ENCODE results near the gene DPYSL5.

The DPYSL5 gene

GRCh38 chr2:26850505-26850904 lies 2.6 kb downstream of the DPYSL5 start:
- TF ChIP-seq ZNF274 (IDR thresholded peaks at IDR 0.05; ENCODE audit: low read depth, low read length), result no peak
- no peak overlapping the region for H3K4me3 ChIP-seq (ENCODE audit: low read length)

- TF ChIP-seq ZNF274 (IDR thresholded peaks at IDR 0.05; ENCODE audit: low read depth, low read length), result no peak
- no peak overlapping the region for H3K4me3 ChIP-seq (ENCODE audit: low read length)
Observed at GRCh38 chr2:26852405-26853306, 4.7 kb downstream of the DPYSL5 start.

- TF ChIP-seq ZNF274 (IDR thresholded peaks at IDR 0.05; ENCODE audit: low read depth, low read length), result no peak
- no peak overlapping the region for H3K4me3 ChIP-seq (ENCODE audit: low read length)
Observed at GRCh38 chr2:26853751-26854150, 5.8 kb downstream of the DPYSL5 start.

DNA sequence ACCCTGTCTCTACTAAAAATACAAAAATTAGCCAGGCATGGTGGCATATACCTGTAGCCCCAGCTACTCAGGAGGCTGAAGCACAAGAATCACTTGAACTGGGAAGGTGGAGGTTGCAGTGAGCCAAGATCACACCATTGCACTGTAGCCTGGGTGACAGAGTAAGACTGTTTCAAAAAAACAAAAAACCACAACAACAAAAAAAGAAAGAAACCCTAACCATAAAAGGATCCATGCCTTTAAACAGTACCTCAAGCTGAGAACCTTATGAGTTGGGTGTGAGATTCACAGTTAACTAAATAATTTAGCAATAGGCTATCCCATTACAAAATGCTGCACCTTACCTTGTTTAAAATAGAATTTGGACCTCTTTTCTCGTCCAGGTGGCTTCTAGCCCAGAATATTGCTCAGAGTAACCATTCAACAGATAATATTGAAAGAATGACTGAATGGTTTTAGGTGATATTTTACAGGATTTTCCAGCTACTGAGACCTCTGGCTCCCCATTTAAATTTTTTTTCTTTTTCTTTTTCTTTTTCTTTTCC lies 6.4 kb downstream of the DPYSL5 start:
- TF ChIP-seq ZNF274 (IDR thresholded peaks at IDR 0.05; ENCODE audit: low read depth, low read length), result no peak
- H3K4me3 ChIP-seq (ENCODE audit: low read length), result no peak overlapping the region

- H3K4me3 ChIP-seq (ENCODE audit: low read length), result no peak overlapping the region
- no peak for TF ChIP-seq ZNF274 (IDR thresholded peaks at IDR 0.05; ENCODE audit: low read depth, low read length)
Observed at GRCh38 chr2:26855466-26855865, 7.5 kb downstream of the DPYSL5 start.

DNA sequence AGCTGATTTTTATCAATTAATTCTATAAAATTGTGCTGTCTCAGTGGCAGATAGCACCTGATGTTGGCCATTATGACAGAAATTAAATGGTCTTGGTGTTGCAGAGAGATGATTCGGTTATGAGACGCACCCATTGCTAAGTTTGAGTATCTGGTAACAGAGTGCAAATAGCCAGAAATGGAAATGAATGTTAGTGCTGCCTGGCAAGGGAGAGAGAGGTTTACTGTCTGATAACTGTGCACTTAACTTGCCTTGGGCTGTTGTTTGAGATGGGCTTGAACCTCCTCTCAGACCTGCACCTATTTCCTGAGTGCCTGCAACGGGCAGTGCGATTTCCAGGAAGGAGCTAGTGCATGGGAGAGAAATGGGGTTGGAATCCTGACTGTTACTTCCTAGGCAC lies 11.7 kb downstream of the DPYSL5 start:
- no peak overlapping the region for H3K4me3 ChIP-seq (ENCODE audit: low read length)
- TF ChIP-seq ZNF274 (IDR thresholded peaks at IDR 0.05; ENCODE audit: low read depth, low read length), result no peak

GRCh38 chr2:26860211-26860850 lies 12.4 kb downstream of the DPYSL5 start:
- H3K4me3 ChIP-seq (ENCODE audit: low read length), result no peak overlapping the region
- TF ChIP-seq ZNF274 (IDR thresholded peaks at IDR 0.05; ENCODE audit: low read depth, low read length), result no peak

- no peak for TF ChIP-seq ZNF274 (IDR thresholded peaks at IDR 0.05; ENCODE audit: low read depth, low read length)
- H3K4me3 ChIP-seq (ENCODE audit: low read length), result no peak overlapping the region
Observed at GRCh38 chr2:26861610-26862224, 13.8 kb downstream of the DPYSL5 start.

DNA sequence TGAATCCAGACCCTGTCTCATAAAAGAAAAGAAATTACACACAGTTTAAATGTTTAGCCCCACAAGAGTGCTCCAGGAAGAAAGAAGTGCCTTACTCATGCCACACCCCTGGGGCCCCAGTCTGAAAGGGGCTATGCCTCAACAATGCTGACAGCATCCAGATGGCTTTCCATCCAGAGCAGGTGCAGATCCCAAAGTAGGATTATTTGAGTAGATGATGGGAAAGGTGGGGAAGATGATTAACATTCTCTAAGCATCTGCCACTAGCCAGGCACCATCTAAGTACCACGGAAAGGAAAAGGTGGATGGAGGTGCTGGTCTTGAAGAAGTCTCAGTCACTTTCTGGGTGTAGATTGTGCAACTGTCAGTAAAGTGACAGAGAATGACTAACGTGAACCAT lies 16.3 kb downstream of the DPYSL5 start:
- no peak overlapping the region for H3K4me3 ChIP-seq (ENCODE audit: low read length)
- no peak for TF ChIP-seq ZNF274 (IDR thresholded peaks at IDR 0.05; ENCODE audit: low read depth, low read length)

GRCh38 chr2:26864646-26865045 lies 16.7 kb downstream of the DPYSL5 start:
- no peak for TF ChIP-seq ZNF274 (IDR thresholded peaks at IDR 0.05; ENCODE audit: low read depth, low read length)
- no peak overlapping the region for H3K4me3 ChIP-seq (ENCODE audit: low read length)

- no peak for TF ChIP-seq ZNF274 (IDR thresholded peaks at IDR 0.05; ENCODE audit: low read depth, low read length)
- H3K4me3 ChIP-seq (ENCODE audit: low read length), result no peak overlapping the region
Observed at GRCh38 chr2:26870585-26871095, 22.7 kb downstream of the DPYSL5 start.

DNA sequence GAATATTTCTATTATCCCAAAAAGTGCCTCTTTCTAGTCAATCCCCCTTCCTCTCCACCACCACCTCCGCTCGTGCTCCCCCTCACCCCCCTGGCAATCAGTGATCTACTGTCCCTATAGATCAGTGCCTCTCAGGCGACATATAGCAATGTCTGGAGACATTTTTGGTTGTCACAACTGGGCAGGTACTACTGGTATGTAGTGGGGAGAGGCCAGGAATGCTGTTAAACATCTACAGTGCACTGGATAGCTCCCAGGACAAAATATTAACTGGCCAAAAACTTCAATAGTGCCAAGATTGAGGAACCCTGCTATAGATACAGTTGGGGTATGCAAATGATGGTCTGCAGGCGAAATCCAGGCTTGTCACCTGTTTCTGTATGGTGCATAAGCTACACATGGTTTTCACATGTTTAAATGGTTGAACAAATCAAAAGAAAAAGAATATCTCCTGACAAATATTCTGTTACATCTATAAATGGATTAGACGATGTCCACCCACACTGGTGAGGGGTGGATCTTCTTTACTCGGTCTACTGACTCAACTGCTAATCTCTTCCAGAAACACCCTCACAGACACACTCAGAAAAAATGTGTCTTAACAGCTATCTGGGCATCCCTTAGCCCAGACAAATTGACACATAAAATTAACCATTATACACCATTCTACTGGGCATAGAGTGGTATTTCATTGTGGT lies 25.5 kb downstream of the DPYSL5 start:
- TF ChIP-seq ZNF274 (IDR thresholded peaks at IDR 0.05; ENCODE audit: low read depth, low read length), result no peak
- no peak overlapping the region for H3K4me3 ChIP-seq (ENCODE audit: low read length)

GRCh38 chr2:26874514-26874913 lies 26.6 kb downstream of the DPYSL5 start:
- no peak for TF ChIP-seq ZNF274 (IDR thresholded peaks at IDR 0.05; ENCODE audit: low read depth, low read length)

More at GRCh38 chr2:26874514-26874913, 26.6 kb downstream of the DPYSL5 start:
- no peak overlapping the region for H3K4me3 ChIP-seq (ENCODE audit: low read length)

All from GM08714 (cell line).